NCI-H2171 treated with DMSO at 0.1 percent for 48 hours (cell line): ENCODE measurements around the gene PLEKHA7.

Source experiments
- DNase-seq: peaks from one replicate; lab custom pipeline; 2025; lab: John Stamatoyannopoulos, UW

Gene PLEKHA7

DNA sequence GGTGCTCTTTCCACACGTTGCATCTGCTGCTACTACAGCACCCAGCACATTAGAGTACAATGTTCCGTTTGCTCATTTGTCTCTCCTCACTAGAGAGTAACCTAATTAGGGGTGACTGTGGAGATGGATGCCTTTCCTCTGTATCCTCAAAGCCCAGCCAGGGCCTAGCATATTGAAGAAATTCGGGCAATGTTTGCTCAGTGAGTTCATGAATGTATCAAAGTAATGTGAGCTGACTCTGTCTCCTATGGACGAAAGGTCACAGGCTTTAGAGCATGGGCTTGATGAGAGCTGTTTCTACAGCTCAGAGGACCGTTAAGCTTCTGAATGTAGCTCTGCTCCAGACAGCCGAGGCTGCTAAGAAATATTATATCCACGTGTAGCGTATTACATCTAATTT lies 208.3 kb downstream of the PLEKHA7 start:
- DNase-seq: no peak

DNA sequence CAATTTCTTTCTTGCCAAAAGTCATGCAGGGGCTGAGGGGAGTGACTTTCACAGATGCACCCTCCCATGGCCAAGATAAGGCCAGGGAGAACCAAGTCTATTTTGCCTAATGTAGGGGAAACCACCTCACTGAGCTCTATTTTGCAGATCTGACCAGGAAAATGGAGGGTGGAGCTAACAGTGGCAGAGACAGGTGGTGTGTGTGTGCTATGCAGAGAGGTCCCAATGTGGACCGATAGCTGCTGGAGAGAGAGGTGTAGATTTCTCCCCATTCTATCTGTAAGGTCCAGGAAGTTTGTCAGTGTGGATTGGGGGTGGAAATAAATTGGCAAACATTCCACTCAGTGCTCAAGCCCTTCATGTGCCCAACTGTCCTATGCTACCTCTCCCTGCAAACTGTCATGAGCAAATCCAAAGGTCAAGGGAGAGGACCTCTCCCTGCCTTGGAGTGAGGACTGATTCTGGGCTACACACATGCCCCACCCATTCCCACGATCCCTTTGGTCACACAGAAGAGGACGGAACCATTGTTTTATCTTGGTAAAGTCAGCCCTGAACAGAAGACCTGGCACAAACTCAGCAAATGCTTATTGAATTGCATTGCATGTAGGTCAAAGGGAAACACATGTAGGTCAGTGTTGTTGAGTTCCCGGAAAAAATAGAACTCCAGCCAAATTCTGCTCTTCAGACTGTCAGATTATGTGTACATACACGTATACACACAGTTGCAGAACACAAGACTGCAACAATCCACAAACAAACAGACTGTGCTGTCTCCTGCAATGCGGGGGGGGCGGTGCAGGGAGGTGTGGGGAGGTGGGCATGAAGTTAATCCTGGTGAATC lies 209.9 kb downstream of the PLEKHA7 start:
- no peak for DNase-seq

DNA sequence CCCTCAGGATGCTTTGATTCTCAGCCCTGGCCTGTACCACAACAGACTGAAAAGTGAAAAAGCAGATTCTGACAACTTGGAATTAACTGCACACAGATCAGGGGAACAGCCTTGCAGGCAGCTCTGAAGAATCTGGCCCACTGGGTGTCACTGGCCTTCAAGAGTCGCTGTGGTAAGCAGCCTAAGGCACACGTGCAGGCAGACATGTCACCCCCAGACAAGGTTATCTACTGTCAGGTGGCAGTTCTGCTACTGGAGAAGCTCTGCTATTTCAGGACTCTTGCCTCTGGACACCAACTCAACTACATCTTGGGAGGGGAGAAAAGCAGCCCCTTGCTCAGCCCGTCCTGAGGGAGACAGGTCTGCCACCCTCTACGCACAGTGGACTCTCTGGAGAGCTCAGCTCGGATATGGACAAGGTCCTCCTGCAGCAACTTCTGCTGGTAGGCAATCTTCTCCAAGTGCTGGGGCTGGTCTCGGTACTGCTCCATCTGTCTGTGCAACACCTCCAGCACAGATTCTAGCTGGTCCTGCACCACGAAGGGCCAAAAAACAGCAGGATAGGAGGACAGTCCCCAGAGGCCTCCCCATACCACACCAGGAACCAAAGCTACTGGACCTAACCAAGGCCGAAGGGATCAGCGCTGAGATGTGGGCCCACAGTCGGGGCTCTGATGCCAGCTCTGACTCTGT lies 212.8 kb downstream of the PLEKHA7 start:
- no peak for DNase-seq

DNA sequence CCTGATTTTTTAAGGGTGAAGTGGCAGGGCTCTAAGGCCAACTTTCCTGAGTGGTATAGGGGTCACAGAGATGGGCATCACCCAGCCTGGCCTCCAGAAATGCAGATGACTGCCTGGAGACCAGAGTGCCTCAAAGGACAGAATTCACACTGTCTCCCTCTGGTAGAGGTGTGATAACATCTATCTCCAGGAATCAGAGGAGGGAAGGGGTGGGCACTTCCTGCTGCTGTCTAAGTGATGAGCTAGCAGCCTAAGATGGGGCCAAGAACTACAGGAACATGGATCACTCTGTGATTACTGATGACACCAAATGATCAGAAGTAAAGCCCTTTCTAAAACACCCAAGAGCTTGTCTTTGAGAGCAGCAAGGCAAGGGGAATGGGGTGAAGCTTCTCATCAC lies 213.8 kb downstream of the PLEKHA7 start:
- DNase-seq: no peak

DNA sequence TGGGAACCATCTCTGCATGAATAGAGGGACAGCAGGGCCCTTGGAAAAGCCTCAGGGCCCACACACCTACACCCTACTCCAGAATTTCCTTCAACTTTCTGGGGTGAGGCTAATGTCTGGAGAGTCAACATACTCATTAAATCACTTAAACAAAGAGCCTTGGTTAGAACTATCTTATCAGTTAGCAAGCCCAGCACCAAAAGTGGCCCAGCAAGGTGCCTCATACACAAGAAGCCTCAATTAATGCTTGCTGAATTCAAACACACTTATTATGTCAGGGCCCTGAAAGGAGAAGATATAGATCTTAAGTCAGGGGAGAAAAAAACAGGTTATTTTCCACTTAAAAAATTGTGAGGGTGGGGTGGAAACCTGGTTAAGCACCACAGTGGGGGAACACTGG lies 214.3 kb downstream of the PLEKHA7 start:
- no peak for DNase-seq

DNA sequence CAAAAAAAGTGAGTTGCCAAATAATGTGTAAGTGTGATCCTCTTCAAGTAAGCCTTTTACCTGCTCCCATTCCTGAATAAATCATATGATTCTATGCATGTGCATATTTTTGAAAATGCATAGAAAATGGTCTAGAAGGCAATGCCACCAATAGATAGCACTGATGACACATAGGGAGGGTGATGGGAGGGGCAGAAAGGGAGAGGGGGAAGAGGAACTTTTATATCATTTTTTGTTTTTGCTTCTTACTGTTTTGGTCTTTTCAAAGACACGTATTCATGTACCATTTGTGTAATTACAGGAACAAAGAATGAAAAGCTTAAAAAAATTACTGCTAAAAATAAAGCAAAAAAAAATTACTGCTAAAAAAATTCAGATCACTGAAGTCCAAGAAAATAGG lies 215.0 kb downstream of the PLEKHA7 start:
- DNase-seq: no peak

DNA sequence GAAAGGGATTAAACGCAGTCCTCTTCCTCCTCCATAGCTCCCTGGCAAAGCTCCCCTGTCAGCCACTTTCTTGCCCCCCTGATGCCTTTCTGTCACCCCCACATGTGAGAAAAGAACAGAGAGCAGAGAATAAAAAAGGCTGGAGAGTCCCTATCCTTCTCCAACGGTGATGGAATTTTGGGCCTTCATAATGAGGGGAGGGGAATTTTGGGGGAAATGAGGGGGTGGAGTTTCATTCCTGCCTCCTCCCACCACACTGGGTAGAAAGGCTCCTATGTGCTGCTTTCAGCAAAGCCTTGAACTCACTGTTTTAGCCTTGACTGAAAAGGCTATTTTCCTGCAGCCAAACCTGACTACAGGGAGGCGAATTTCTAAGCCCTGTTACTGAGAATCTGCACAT lies 216.4 kb downstream of the PLEKHA7 start:
- DNase-seq: no peak

DNA sequence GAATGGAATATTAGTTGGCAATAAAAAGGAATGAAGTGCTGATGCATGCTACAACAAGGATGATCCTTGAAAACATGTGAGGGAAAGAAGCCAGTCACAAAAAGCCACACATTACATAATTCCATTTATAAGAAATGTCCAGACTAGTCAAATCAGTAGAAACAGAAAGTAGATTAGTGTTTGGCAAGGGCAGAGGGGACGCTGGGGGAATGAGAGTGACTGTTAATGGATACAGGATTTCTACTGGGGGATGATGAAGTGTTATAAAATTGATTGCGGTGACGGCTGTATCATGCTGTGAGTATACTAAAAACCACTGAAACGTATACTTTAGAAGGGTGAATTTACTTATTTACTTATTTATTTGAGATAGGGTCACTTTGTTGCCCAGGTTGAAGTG lies 217.9 kb downstream of the PLEKHA7 start:
- DNase-seq: no peak

DNA sequence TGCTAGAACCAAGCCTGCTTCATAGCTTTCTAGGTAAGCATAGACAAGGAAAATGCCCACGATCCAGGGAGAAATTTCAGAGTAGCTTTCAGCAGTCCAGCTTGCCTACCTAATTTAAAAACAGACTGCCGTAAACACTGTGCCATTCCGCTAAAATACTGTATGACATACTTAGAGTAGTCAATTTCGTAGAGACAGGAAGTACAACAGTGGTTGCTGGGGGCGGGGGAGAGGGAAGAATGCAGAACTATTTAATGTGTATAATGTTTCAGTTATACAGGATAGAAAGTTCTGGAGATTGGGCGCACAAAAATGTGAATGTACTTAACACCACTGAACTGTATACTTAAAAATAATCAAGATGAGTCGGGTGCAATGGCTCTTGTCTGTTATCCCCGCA lies 219.1 kb downstream of the PLEKHA7 start:
- DNase-seq: no peak

DNA sequence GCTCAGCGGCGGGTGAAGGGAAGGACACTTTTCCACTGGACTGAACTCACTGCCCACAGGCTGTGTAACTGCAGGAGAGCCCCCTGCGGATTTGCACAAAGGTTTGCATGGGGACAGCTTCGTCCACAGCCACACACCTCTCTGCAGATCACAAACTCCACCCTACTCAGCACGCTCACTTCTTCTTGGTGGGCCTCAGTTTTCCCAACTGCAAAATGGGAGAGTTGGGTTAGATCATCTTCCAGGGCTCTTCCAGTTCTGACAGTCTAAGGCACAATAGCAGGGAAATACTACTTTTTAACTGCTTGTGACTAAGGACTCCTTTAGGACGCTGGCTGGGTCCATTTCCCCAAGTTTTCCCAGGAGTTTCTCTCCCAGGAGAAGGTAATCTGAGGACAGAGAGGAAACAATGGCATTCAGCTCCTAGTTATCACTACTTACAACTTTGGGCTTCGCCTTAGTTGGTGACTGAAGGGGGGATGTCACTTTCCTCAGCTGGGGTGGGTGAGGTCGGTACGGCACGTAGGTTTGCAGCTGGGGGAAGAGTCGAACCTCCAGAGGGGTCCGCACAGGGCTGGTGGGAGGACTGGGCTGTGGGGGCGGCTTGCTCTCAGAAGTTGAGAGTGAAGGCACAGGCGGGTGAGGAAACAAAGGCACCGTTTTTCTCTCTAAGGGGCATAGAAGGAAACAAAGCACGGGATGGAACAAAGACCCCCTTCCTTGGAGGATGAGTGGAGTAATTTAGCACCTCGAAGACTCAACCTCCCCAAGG lies 220.0 kb downstream of the PLEKHA7 start:
- DNase-seq: no peak

DNA sequence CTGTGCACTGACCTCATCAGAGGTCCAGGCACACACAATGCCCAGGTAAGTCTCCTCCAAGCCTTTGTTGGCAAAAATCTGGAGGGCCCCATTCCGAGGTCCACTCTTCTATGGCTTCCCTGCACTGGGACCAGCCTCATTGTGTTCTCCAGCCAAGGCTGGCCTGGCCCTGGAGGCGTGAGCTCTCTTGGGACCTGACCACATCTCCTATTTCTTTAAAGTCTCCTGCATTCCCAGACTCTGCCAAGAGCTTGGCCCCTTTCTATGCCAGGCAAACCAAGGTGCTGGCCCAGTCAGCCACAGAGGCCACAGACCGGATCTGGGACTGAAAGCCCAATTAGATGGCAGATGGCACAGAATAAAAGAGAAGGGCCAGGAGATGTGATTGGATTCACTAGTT lies 220.7 kb downstream of the PLEKHA7 start:
- no peak for DNase-seq

DNA sequence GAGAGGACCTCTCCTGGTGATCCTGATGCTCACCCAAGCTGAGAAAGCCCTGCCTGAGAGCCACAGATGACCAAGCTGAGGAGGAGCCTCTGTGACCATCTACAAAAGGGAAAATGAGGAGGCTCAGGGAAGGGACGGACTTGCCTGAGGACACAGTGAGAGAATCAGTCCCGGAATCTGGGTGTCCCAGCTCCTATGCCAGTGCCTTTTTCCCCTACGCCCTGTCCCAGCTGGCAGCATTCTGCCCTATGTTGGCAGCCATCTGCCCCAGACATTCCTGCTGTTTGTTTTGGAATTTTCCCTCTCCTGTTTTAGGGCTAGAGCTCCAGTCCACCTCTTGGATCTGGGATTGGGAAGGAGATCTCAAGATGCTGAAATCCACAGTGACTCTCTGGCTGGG lies 221.2 kb downstream of the PLEKHA7 start:
- no peak for DNase-seq

DNA sequence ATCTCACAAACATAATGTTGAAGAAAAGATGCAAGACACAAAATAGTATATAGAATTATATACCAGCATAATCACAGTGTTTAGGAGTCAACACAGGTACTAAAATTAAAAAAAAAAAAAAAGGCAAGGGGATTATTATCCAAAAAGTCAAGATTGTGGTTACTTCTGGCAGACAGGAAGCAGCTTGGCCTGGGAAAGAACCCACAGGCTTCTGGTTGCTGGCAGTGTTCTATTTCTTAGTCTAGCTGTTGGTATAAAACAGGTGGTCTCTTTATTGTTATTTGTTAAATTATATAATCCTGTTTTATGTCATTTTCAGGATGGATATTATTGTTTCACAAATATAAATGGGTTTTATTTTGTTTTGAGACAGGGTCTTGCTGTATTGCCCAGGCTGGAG lies 221.8 kb downstream of the PLEKHA7 start:
- DNase-seq: no peak

DNA sequence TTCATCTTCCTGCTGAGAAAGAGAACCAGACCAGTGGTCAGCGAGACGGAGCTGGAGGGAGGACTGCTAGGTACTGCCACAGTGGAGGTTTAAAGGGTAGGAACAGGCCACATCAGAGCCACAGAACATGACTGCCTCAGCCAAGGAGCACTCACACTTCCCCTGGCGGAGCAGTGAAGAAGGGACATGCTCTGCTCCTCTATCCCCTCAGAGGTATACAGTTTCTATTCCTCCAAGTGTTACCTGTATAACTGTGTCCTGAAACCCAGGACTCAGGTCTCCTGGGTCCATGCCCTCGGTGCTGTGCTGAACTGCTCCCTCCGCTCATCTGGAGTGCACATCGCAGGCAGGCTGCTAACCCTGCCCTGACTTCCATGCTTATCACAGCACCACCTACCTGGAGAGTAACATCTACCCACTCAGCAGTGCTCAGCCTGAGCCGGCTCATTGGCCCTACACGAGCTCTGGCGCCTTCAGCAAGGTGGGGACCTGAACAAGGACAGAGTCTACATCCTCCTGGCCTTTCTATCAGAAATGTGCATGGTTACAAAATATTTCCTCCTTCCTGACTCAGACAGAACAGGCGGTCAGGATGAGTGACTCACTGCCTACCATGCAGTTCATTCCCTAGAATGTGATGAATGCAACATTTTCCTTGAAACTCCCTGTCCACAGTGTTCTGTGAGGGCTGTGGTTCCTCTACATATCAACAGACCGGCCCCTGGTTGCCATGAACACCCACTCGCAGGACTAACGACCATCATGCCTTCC lies 222.8 kb downstream of the PLEKHA7 start:
- DNase-seq: no peak

DNA sequence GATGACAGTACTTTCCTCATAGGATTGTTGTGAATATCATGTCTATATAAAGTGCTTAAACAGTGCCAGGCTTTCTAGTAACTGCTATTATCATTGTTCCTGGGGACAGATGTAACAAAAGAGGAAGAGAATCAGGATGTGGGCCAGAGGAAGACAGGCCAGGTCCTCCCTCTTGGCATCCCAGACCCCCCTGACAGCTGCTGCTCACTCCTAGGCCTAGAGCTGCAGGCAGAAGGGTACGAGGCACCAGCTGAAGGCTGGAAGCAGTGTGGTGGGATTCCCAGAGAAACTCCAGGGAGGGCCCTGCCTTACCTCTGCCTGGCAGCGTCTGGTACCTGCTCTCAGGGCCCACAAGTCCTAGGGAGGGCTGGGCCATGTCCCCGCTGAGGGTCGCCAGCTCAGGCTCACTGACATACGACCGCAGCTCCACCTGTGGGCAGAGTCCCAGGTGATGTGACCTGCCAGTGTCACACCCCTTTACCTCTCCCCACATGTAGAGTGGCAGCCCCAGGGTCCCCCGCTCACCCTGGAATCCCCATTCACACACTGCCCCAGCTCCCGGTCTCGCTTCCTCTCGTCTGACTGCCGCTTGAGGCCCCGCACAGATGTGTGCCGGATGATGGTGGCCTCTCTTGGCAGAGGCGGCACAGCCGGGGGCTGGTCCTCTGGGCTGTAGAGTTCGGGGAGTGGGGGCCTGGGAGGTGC lies 223.6 kb downstream of the PLEKHA7 start:
- DNase-seq: no peak

DNA sequence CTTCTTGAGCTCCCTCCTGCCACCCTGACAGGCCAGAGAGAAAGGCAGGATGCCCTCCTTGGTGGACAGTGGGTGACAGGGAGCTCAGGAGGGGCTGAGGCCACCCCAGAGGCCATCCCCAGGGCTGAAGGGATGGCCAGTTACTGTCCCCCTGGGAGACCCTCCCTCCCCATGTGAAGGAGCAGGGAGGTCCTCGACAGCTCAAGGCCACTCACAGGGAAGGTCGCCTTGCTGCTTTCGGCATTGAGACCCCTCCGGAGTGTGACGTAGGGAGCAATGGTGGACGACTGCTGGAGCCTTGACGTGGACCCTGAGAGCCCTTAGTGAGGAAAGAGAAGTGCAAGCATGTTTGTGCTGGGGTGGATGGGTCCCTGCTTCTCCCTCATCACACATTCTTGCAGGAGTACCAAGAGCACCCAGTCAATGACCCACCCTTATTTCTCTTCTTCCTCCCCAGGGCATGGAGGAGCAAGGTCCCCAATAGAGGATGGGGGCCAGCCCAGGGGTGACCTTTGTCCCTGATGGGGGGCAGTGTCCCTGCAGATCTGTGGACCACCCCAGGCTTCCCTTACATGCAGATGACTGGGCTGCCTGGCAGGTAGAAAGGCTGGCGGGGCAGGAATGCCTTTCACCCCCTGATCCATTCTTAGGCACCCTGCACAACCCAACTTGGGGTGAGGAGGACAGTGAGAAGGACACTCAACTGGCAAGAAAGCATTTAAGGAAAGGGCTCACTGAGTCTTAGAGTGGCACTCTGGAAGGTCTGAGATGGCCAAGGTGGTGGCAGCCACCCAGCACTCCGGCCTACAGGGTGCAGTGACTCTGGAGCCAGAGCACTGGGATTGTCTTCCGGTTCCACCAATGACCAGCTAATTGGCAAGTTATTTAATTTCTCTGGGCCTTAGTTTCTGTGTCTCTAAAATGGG lies 224.4 kb downstream of the PLEKHA7 start:
- DNase-seq: no peak

DNA sequence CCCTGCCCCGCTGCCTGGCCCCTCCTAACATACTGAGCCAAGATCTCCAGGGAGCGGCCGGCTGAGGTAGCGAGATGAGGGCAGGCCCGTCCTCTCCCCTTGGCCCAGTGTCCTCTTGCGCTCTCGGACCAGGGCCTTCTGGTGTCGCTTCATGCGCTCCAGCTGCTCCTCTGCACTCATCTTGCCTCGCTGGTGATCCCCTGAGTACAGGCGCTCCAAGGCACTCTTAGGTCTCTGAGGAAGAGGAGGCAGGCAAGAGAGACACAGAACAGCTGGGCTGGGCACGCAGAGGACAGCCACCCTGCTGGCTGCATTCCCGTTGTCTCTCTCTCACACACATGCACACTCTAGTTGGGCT lies 225.2 kb downstream of the PLEKHA7 start:
- DNase-seq: no peak

DNA sequence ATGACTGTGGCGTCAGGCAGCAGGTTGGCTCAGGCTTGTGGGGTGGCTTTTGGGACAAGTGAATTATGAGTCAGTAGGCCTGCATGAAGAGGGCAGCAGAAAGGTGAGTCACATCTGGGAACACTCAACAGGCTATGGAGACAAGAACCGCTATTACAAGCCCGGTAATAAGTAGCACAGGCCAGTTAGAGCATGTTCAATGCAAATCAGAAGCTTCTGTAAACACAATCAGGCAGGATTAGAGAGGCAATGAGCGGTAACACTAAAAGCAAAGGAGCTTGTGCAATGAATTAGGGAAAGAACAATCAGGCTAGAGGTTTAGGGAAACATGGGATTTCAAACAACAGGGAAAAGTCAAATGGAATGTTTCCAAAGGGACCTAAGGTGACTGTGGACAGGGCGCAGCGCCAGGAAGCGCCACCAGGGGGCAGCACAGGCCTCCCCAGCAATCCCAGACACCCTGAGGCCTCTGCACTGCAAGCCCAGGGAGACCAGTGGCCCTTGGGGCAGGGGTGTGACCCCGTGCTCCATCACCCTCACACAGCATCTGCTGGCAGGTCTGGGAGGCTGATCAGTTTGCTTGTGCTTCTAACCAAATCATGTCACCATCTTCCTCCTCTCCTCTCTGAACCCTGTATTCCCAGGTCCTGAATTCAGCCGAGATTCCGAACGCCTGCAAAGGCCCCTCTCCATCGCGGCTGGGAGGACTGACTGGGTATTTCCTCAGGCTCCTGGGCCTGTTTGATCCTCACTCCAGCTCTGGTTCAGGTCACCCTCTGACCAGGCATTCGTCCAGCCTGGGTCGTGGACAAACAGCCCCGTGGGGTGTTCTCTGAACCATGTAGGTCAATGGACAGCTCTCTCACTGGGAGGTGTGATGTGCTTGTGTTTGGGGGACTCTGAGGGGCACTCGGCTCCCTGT lies 225.8 kb downstream of the PLEKHA7 start:
- DNase-seq: peak; percentile 25

DNA sequence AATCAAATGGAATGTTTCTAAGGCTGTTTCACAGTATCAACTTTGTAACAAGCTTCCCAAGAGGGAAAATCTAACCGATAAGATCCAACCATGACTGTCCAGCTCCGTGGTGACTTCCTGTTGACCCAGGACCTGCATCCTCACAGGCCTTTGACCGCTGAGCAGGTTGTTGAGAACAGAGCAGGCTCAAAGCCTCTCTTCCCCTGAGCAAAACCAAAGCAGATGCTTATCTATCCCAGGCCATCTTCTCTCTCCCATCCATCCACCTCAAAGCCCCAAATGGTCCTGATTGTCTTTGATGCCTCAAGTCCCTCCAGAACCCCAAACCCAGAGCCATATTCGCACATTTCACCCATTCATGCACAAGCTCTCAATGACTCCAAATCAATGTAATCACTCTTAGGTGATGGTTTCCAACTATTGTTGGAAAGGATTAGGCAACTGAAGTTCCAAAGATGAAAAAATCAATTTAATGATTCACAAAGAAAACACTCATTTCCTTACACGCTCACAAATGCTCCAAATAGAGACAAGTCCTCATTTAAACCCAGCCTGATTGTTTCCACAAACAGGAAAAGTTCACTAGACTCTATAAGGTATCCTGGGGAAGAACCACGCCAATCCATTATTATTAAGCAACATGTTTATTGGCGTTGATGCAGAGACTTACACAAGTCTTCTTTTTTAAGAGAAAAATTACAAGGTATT lies 227.0 kb downstream of the PLEKHA7 start:
- DNase-seq: no peak
